ENCODE measurements around the gene SBK2. TPM values are rescaled to one million over a fixed set of nuclear protein-coding genes. Genes with fewer than 3 reads are reported as not detected.

Gene SBK2
- polyA plus RNA-seq, 1 donor from 2014 or later: not detected

Other genes starting within 250 kb of the SBK2 start
- not detected in 2 replicates for gene TMEM150B, start 211.8 kb downstream of the SBK2 start, polyA plus RNA-seq
- 50.9 and 72.1 TPM in 2 replicates for gene KMT5C, start 197.3 kb downstream of the SBK2 start, polyA plus RNA-seq
- gene COX6B2, start 182.4 kb downstream of the SBK2 start, polyA plus RNA-seq: 0.17 TPM in 1 of 2 replicates, not detected in the other
- not detected in 2 replicates for gene GARIN5B, start 173.9 kb downstream of the SBK2 start, polyA plus RNA-seq
- 0.62 and 1.7 TPM in 2 replicates for gene IL11, start 166.7 kb downstream of the SBK2 start, polyA plus RNA-seq
- gene TMEM190, start 160.3 kb downstream of the SBK2 start, polyA plus RNA-seq: not detected in 2 replicates
- not detected in 2 replicates for gene TMEM238, start 152.8 kb downstream of the SBK2 start, polyA plus RNA-seq
- 135 and 195 TPM in 2 replicates for gene RPL28, start 151.2 kb downstream of the SBK2 start, polyA plus RNA-seq
- 119 and 188 TPM in 2 replicates for gene UBE2S, start 129.3 kb downstream of the SBK2 start, polyA plus RNA-seq
- gene SHISA7, start 93.8 kb downstream of the SBK2 start, polyA plus RNA-seq: 4.5 and 7.1 TPM in 2 replicates
- 47.7 and 48.1 TPM in 2 replicates for gene ISOC2, start 75.5 kb downstream of the SBK2 start, polyA plus RNA-seq
- 0.19 and 3.0 TPM in 2 replicates for gene C19orf85, start 72.4 kb downstream of the SBK2 start, polyA plus RNA-seq
- gene ZNF628, start 60.5 kb downstream of the SBK2 start, polyA plus RNA-seq: 0.37 and 0.68 TPM in 2 replicates
- 129 and 145 TPM in 2 replicates for gene NAT14, start 51.9 kb downstream of the SBK2 start, polyA plus RNA-seq
- gene SSC5D, start 48.7 kb downstream of the SBK2 start, polyA plus RNA-seq: 0.45 and 1.4 TPM in 2 replicates
- not detected in 2 replicates for gene SBK3, start 8.4 kb upstream of the SBK2 start, polyA plus RNA-seq
- gene ZNF579, start 43.7 kb upstream of the SBK2 start, polyA plus RNA-seq: 7.4 and 10.8 TPM in 2 replicates
- gene FIZ1, start 62.4 kb upstream of the SBK2 start, polyA plus RNA-seq: 5.1 and 7.4 TPM in 2 replicates
- gene ZNF524, start 63.2 kb upstream of the SBK2 start, polyA plus RNA-seq: 3.2 and 3.9 TPM in 2 replicates
- 1.7 and 2.1 TPM in 2 replicates for gene ZNF865, start 68.5 kb upstream of the SBK2 start, polyA plus RNA-seq
- 10.3 and 10.7 TPM in 2 replicates for gene ZNF784, start 87.4 kb upstream of the SBK2 start, polyA plus RNA-seq
- 11.7 and 17.3 TPM in 2 replicates for gene ZNF580, start 103.9 kb upstream of the SBK2 start, polyA plus RNA-seq
- gene ZNF581, start 106.5 kb upstream of the SBK2 start, polyA plus RNA-seq: 14.8 and 15.3 TPM in 2 replicates
- 33.8 and 40.7 TPM in 2 replicates for gene CCDC106, start 111.1 kb upstream of the SBK2 start, polyA plus RNA-seq
- 129 and 158 TPM in 2 replicates for gene U2AF2, start 117.9 kb upstream of the SBK2 start, polyA plus RNA-seq
- gene EPN1, start 138.1 kb upstream of the SBK2 start, polyA plus RNA-seq: 21.0 and 23.6 TPM in 2 replicates
- not detected in 2 replicates for gene NLRP9, start 201.3 kb upstream of the SBK2 start, polyA plus RNA-seq
- gene RFPL4A, start 222.0 kb upstream of the SBK2 start, polyA plus RNA-seq: not detected in 2 replicates
- not detected in 2 replicates for gene RFPL4AL1, start 232.0 kb upstream of the SBK2 start, polyA plus RNA-seq